ENCODE measurements around the gene SIPA1L3. TPM values are rescaled to one million over a fixed set of nuclear protein-coding genes. Genes with fewer than 3 reads are reported as not detected.
A peak's percentile ranks its signal among the peaks of the same experiment; 100 is the strongest.
"Not testable (repeated sequence)": the region's sequence is repeated elsewhere in the genome, so short reads cannot be mapped to it uniquely, and the experiment has no call there.

Gene SIPA1L3
- total RNA-seq, 3 donors from 2014 or later = 9.6 to 29.8 (median 28.5) TPM

DNA sequence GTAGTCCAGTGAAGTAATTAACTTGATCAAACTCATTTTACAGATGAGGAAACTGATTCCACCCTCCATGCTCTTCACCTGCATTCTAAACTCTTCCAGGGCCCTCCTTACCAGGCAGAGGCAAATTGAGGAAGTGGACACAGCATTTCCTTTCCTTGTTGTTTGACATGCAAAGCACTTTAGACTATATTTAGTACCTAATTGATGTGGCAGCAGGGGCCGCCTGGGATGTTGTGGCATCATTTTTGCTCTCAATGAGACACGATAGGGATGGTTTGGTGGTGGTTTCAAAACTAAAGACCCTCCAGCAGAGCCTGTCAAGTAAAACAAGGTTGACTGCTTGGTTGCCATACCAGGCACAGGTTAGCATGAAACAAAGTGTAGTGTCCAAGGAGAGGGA is 7.9 kb downstream of the SIPA1L3 start:
- Histone ChIP-seq H3K36me3 (no peaks in the 10 kb centered on the region), H3K4me3 (no peak overlapping the region), H3K27me3 (no peaks in the 10 kb centered on the region), H3K27ac (no peak overlapping the region), H3K4me1 (no peaks in the 10 kb centered on the region), H3K9me3 (no peaks in the 10 kb centered on the region)
- DNase-seq (ENCODE audit: low spot score in 2 of 2) = no peak
- intact Hi-C loops (cut with DNase I; ENCODE audit: low total_unique reads) = no loop called here
- no peak for TF ChIP-seq POLR2AphosphoS5 (IDR thresholded peaks at IDR 0.05)
- TF ChIP-seq, protein P1, sequence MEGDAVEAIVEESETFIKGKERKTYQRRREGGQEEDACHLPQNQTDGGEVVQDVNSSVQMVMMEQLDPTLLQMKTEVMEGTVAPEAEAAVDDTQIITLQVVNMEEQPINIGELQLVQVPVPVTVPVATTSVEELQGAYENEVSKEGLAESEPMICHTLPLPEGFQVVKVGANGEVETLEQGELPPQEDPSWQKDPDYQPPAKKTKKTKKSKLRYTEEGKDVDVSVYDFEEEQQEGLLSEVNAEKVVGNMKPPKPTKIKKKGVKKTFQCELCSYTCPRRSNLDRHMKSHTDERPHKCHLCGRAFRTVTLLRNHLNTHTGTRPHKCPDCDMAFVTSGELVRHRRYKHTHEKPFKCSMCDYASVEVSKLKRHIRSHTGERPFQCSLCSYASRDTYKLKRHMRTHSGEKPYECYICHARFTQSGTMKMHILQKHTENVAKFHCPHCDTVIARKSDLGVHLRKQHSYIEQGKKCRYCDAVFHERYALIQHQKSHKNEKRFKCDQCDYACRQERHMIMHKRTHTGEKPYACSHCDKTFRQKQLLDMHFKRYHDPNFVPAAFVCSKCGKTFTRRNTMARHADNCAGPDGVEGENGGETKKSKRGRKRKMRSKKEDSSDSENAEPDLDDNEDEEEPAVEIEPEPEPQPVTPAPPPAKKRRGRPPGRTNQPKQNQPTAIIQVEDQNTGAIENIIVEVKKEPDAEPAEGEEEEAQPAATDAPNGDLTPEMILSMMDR (IDR thresholded peaks at IDR 0.05) = no peak
- TF ChIP-seq POLR2A (IDR thresholded peaks at IDR 0.05) = no peak

DNA sequence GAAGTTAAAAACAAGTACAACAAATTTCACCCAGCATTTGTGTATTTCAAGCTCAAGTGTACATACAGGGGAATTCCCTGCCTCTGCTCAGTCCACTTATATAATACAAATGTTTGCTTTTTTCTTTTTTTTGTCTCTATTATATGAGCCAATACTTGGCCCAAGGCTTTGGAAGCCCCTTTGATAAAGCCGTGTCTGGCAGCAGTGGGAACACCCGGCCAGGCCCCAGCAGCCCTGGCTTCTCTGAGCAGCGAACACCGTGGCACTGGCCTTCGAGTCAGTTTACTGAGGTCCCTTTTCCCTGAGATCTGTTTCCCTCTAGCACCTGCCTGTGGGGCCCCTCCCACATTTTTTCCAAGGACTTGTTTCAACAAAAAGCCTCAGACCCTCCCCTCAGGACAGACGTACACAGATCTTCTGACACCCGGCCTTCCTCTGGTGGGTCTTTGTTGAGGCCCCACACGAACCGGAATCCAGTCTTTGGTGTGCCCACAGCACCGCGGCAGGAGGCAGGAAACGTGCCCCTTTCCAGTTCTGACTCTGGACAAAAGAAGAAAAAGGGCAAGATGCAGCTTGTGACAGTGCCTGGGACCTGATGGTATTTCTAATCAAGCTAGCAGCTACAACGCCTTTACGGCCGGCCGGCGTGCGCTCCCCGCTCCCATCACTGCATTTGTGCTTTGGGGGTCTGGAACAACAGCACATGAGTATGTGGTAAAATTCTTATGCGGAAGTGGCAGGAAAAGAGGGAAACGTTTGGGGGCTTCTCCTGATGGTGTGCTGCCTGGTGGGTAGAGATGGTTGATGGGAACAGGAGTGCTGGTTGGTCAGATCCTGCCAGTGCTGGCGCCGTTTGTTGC is 13.8 kb downstream of the SIPA1L3 start:
- Histone ChIP-seq H3K4me3 (no peak overlapping the region), H3K36me3 (no peaks in the 10 kb centered on the region), H3K27ac (peak overlapping the region in 1 of 2 donors; percentile 21), H3K9me3 (no peaks in the 10 kb centered on the region), H3K4me1 (no peaks in the 10 kb centered on the region), H3K27me3 (no peaks in the 10 kb centered on the region)
- intact Hi-C loops (cut with DNase I; ENCODE audit: low total_unique reads) = no loop called here
- TF ChIP-seq POLR2AphosphoS5 (IDR thresholded peaks at IDR 0.05) (no peak), POLR2A (IDR thresholded peaks at IDR 0.05) (no peak)
- TF ChIP-seq, protein P1 (IDR thresholded peaks at IDR 0.05) = no peak
- no peak for DNase-seq (ENCODE audit: low spot score in 2 of 2)

DNA sequence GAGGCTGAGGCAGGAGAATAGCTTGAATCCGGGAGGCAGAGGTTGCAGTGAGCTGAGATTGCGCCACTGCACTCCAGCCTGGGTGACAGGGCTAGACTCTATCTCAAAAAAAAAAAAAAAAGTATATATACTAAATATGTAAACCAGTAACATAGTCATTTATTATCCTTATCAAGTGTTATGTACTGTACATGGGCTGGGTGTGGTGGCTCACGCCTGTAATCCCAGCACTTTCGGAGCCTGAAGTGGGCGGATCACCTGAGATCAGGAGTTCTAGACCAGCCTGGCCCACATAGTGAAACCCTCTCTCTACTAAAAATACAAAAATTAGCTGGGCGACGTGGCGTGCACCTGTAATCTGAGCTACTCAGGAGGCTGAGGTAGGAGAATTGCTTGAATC is 17.6 kb downstream of the SIPA1L3 start:
- H3K27ac ChIP-seq; H3K4me1 ChIP-seq; H3K36me3 ChIP-seq; DNase-seq (ENCODE audit: low spot score in 2 of 2); H3K4me3 ChIP-seq; intact Hi-C loops (cut with DNase I; ENCODE audit: low total_unique reads); H3K9me3 ChIP-seq; H3K27me3 ChIP-seq: not testable (repeated sequence)

DNA sequence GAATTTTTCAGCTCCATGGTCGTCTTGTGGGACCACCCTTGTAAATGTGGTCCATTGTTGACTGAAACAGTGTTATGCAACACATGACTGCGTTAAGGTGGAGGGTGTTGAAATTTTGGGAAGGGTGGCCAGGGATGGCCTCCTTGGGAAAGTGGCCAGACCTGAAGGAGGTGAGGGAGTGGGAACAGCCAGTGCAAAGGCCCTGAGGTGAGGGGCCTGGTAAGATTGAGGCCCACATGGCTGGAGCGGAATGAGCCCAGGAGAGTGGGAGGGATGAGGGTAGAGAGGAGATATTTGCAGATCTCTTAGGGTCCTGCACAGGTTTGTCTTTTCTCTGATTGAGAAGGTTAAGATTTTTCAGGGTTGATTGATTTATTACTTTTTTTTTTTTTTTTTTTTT is 18.2 kb downstream of the SIPA1L3 start:
- TF ChIP-seq POLR2A (IDR thresholded peaks at IDR 0.05) (no peak), POLR2AphosphoS5 (IDR thresholded peaks at IDR 0.05) (no peak)
- TF ChIP-seq, protein P1 (IDR thresholded peaks at IDR 0.05) = no peak

DNA sequence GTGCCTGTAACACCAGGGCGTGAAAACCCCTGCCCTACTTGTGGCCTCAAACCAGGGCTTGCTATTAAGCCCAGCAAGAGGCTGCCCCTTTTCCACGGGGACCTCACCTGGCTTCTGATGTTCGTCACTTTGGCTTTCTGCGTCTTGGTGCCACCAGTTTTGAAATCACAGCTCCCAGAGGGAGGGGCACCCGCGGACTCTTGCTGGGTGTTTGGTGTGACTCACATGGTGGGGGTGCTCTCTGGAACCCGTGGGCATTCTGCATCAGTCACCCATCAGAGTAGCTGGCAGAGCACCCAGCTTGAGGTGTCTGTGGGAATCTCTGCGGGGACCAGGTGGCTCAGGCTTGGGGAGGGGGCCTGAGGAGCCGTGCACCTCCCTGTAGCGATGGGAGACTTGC is 19.2 kb downstream of the SIPA1L3 start:
- no peaks in the 10 kb centered on the region for H3K27me3 ChIP-seq
- intact Hi-C loops (cut with DNase I; ENCODE audit: low total_unique reads) = no loop called here
- H3K9me3 ChIP-seq = no peaks in the 10 kb centered on the region
- TF ChIP-seq POLR2A (IDR thresholded peaks at IDR 0.05) (no peak), POLR2AphosphoS5 (IDR thresholded peaks at IDR 0.05) (no peak)
- TF ChIP-seq, protein P1 (IDR thresholded peaks at IDR 0.05) = no peak
- H3K27ac ChIP-seq = no peak overlapping the region
- DNase-seq (ENCODE audit: low spot score in 2 of 2) = no peak
- no peaks in the 10 kb centered on the region for H3K4me1 ChIP-seq
- no peak overlapping the region for H3K4me3 ChIP-seq
- no peaks in the 10 kb centered on the region for H3K36me3 ChIP-seq

More for the DNA sequence above, 18.2 kb downstream of the SIPA1L3 start:
- Histone ChIP-seq H3K4me3 (no peak overlapping the region), H3K4me1 (no peaks in the 10 kb centered on the region), H3K9me3 (no peaks in the 10 kb centered on the region), H3K27ac (no peak overlapping the region), H3K36me3 (no peaks in the 10 kb centered on the region), H3K27me3 (no peaks in the 10 kb centered on the region)
- intact Hi-C loops (cut with DNase I; ENCODE audit: low total_unique reads) = no loop called here
- DNase-seq (ENCODE audit: low spot score in 2 of 2) = no peak

All from breast epithelium (tissue), 4 donors.